ENCODE results near the gene GPR62.

GPR62 gene

GRCh38 chr3:51957520-51958205 lies 2.5 kb downstream of the GPR62 start:
- 0 out of 2 replicates have a peak, but pooled peaks have one; percentile 19 for TF ChIP-seq CTCF (IDR thresholded peaks at IDR 0.05; ENCODE audit: low read depth, low read length)
- H3K27ac ChIP-seq, result no peak overlapping the region; the same call in 1 of the 2 replicates
- no peaks in the 10 kb centered on the region for H3K9me3 ChIP-seq (ENCODE audit: severe bottlenecking)
- H3K4me3 ChIP-seq (ENCODE audit: low read depth, low read length), result no peak overlapping the region
- H3K27me3 ChIP-seq (ENCODE audit: insufficient read depth, low read depth, severe bottlenecking), result no peaks in the 10 kb centered on the region
- H3K36me3 ChIP-seq, result peaks cover 75% of the 10 kb centered on the region
- no peak for DNase-seq

GRCh38 chr3:51958603-51959521 lies 3.7 kb downstream of the GPR62 start:
- Histone ChIP-seq H3K4me3 (ENCODE audit: low read depth, low read length) (no peak overlapping the region), H3K36me3 (peaks cover 87% of the 10 kb centered on the region), H3K27me3 (ENCODE audit: insufficient read depth, low read depth, severe bottlenecking) (no peaks in the 10 kb centered on the region), H3K27ac (peak overlapping the region; percentile 100), H3K9me3 (ENCODE audit: severe bottlenecking) (no peaks in the 10 kb centered on the region)
- TF ChIP-seq CTCF (IDR thresholded peaks at IDR 0.05; ENCODE audit: low read depth, low read length), result no peak
- DNase-seq, result no peak

GRCh38 chr3:51959651-51960050 lies 4.5 kb downstream of the GPR62 start:
- Histone ChIP-seq H3K36me3 (peaks cover 92% of the 10 kb centered on the region), H3K9me3 (ENCODE audit: severe bottlenecking) (no peaks in the 10 kb centered on the region), H3K4me3 (ENCODE audit: low read depth, low read length) (no peak overlapping the region), H3K27ac (peak overlapping the region; percentile 100), H3K27me3 (ENCODE audit: insufficient read depth, low read depth, severe bottlenecking) (no peaks in the 10 kb centered on the region)
- no peak for TF ChIP-seq CTCF (IDR thresholded peaks at IDR 0.05; ENCODE audit: low read depth, low read length)
- no peak for DNase-seq

- H3K4me3 ChIP-seq (ENCODE audit: low read depth, low read length), result no peak overlapping the region
- H3K27ac ChIP-seq, result peak overlapping the region; percentile 100
- H3K9me3 ChIP-seq (ENCODE audit: severe bottlenecking), result no peaks in the 10 kb centered on the region
- peaks cover 92% of the 10 kb centered on the region for H3K36me3 ChIP-seq
- TF ChIP-seq CTCF (IDR thresholded peaks at IDR 0.05; ENCODE audit: low read depth, low read length), result no peak
- no peak for DNase-seq
- no peaks in the 10 kb centered on the region for H3K27me3 ChIP-seq (ENCODE audit: insufficient read depth, low read depth, severe bottlenecking)
Measured at GRCh38 chr3:51960386-51960785, 5.2 kb downstream of the GPR62 start.

- no peaks in the 10 kb centered on the region for H3K9me3 ChIP-seq (ENCODE audit: severe bottlenecking)
- H3K36me3 ChIP-seq, result peaks cover 95% of the 10 kb centered on the region
- H3K27me3 ChIP-seq (ENCODE audit: insufficient read depth, low read depth, severe bottlenecking), result no peaks in the 10 kb centered on the region
- DNase-seq, result no peak
- no peak for TF ChIP-seq CTCF (IDR thresholded peaks at IDR 0.05; ENCODE audit: low read depth, low read length)
- H3K4me3 ChIP-seq (ENCODE audit: low read depth, low read length), result peak overlapping the region; percentile 15
- H3K27ac ChIP-seq, result peak overlapping the region; percentile 100
Measured at GRCh38 chr3:51961011-51961410, 5.8 kb downstream of the GPR62 start.
